Neural progenitor cell (in vitro differentiated cells): Measurements from ENCODE around the gene PCDHGB1. TPM values are rescaled to one million over a fixed set of nuclear protein-coding genes. Genes with fewer than 3 reads are reported as not detected.

ENCODE experiments used
- DNase-seq: peaks from one replicate; pipeline ENCODE4 v3.0.0-alpha.2; 2016; ENCODE audit warnings: low spot score
- H2AFZ ChIP-seq: fragments of 200-600 bp; sonication (generic); replicated peaks from 2 replicates; pipeline ENCODE4 v1.6.1; 2016; ENCODE audit warnings: antibody characterized with exemption
- H3F3A ChIP-seq: fragments of 200-600 bp; sonication (generic); 2 replicates; pipeline ENCODE4 v1.6.1; 2016; ENCODE audit warnings: antibody characterized with exemption, low read depth
- H3K27ac ChIP-seq: fragments of 200-600 bp; sonication (generic); 2 replicates; pipeline ENCODE4 v1.5.1; 2016; ENCODE audit warnings: mild to moderate bottlenecking
- H3K27me3 ChIP-seq: fragments of 200-600 bp; sonication (generic); 2 replicates; pipeline ENCODE4 v1.6.1; 2016; ENCODE audit warnings: mild to moderate bottlenecking, moderate library complexity
- H3K36me3 ChIP-seq: fragments of 200-600 bp; sonication (generic); 2 replicates; pipeline ENCODE4 v1.5.1; 2016
- H3K4me1 ChIP-seq: fragments of 200-600 bp; sonication (generic); 2 replicates; pipeline ENCODE4 v1.6.1; 2016; ENCODE audit warnings: mixed run types
- H3K4me2 ChIP-seq: fragments of 200-600 bp; sonication (generic); 2 replicates; pipeline ENCODE4 v1.6.1; 2016
- H3K4me3 ChIP-seq: fragments of 200-600 bp; sonication (generic); 2 replicates; pipeline ENCODE4 v1.5.1; 2016
- H3K79me2 ChIP-seq: fragments of 200-600 bp; sonication (generic); 2 replicates; pipeline ENCODE4 v1.6.1; 2016; ENCODE audit warnings: low read depth
- H3K9ac ChIP-seq: fragments of 200-600 bp; sonication (generic); 2 replicates; pipeline ENCODE4 v1.6.1; 2016
- H3K9me3 ChIP-seq: fragments of 200-600 bp; sonication (generic); 2 replicates; pipeline ENCODE4 v1.5.1; 2016; ENCODE audit warnings: low read depth
- H4K20me1 ChIP-seq: fragments of 200-600 bp; sonication (generic); 2 replicates; pipeline ENCODE4 v1.6.1; 2016; ENCODE audit warnings: low read depth
- H3K27ac Mint-ChIP-seq: 3 replicates; pipeline ENCODE4 v1.8.0; 2021; ENCODE audit warnings: mixed read lengths
- H3K27me3 Mint-ChIP-seq: 2 replicates; pipeline ENCODE4 v1.8.0; 2022; ENCODE audit warnings: low read depth, mild to moderate bottlenecking, inconsistent platforms, moderate library complexity, mixed read lengths; ENCODE audit not compliant: insufficient read depth
- H3K36me3 Mint-ChIP-seq: 3 replicates; pipeline ENCODE4 v1.8.0; 2021; ENCODE audit warnings: mixed read lengths
- H3K4me1 Mint-ChIP-seq: 3 replicates; pipeline ENCODE4 v1.8.0; 2021; ENCODE audit warnings: mixed read lengths
- H3K4me3 Mint-ChIP-seq: 3 replicates; pipeline ENCODE4 v1.8.0; 2021; ENCODE audit warnings: mild to moderate bottlenecking, moderate library complexity, mixed read lengths
- H3K9me3 Mint-ChIP-seq: 3 replicates; pipeline ENCODE4 v1.8.0; 2020; ENCODE audit warnings: mixed read lengths
- EZH2 ChIP-seq: fragments of 200-600 bp; sonication (generic); IDR thresholded peaks from 2 replicates; pipeline ENCODE4 v1.6.1; 2017; ENCODE audit warnings: antibody characterized with exemption, mild to moderate bottlenecking, moderate library complexity
- EZH2phosphoT487 ChIP-seq: fragments of 200-600 bp; sonication (generic); IDR thresholded peaks from 2 replicates; pipeline ENCODE4 v1.6.1; 2017; ENCODE audit warnings: antibody characterized with exemption
- total RNA-seq: library from RNA; depleted of rRNA; stranded (reverse); fragments of >200 nt; gene quantifications from 2 replicates; pipeline ENCODE4 v1.2.3, GENCODE V29; 2015; ENCODE audit warnings: low replicate concordance
- TF ChIP-seq, protein P1 (sequence below): fragments of 200-600 bp; sonication (generic); IDR thresholded peaks from 2 replicates; pipeline ENCODE4 v1.5.1; 2017; ENCODE audit warnings: antibody characterized with exemption, mild to moderate bottlenecking

Gene PCDHGB1
- total RNA-seq, 1 donor from 2014 or later = 3.6 TPM

DNA sequence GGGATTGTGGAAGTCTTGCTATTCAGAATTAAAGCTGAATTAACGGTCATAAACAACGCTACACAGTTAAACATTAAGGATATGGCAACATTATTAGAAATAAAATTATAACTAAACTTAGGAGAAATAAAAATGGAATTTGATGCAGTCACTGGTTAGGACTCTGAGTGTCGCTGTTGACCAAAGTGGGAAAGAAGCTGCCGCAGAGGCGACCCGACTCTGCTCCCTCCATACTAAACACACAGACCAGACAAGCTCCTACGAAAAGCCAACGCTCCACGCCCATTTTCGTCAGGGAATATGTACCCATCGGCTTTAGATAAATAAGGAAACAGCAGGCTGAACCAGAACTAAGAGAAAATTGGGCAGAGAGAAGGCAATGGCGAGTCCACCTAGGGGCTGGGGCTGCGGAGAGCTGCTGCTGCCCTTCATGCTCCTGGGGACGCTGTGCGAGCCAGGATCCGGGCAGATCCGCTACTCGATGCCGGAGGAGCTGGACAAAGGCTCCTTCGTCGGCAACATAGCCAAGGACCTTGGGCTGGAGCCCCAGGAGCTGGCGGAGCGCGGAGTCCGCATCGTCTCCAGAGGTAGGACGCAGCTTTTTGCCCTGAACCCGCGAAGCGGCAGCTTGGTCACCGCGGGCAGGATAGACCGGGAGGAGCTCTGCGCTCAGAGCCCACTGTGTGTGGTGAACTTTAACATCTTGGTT lies 14.2 kb downstream of the PCDHGB1 start, which contains the start of gene PCDHGA5:
Gene PCDHGA5 (plus strand): TSS at position 211 of the 709 bp plus-strand sequence. CDS start 169 bp downstream, at position 380.
- peaks cover 4% of the 10 kb centered on the region for H3K36me3 Mint-ChIP-seq
- H3K4me2 ChIP-seq = no peak within 1 kb of the TSS
- no peaks in the 10 kb centered on the region for H3K36me3 ChIP-seq
- no peak within 1 kb of the TSS for H3K4me3 Mint-ChIP-seq
- peaks cover 4% of the 10 kb centered on the region for H3K27me3 Mint-ChIP-seq
- H4K20me1 ChIP-seq = no peaks in the 10 kb centered on the region
- H3K9me3 ChIP-seq = peaks cover 13% of the 10 kb centered on the region
- H3K79me2 ChIP-seq = no peaks in the 10 kb centered on the region
- no peak within 1 kb of the TSS for H3K9ac ChIP-seq
- DNase-seq = no peak
- H3K27me3 ChIP-seq = no peaks in the 10 kb centered on the region
- H3F3A ChIP-seq = no peaks in the 10 kb centered on the region
- H3K27ac ChIP-seq = no peak within 1 kb of the TSS
- no peaks in the 10 kb centered on the region for H3K4me1 ChIP-seq
- no peak within 1 kb of the TSS for H3K4me3 ChIP-seq
- no peaks in the 10 kb centered on the region for H3K4me1 Mint-ChIP-seq
- no peak within 1 kb of the TSS for H3K27ac Mint-ChIP-seq
- no peak within 1 kb of the TSS for H2AFZ ChIP-seq
- H3K9me3 Mint-ChIP-seq = peaks cover 65% of the 10 kb centered on the region
- no peak for TF ChIP-seq EZH2
- no peak for TF ChIP-seq EZH2phosphoT487
- TF ChIP-seq, protein P1, sequence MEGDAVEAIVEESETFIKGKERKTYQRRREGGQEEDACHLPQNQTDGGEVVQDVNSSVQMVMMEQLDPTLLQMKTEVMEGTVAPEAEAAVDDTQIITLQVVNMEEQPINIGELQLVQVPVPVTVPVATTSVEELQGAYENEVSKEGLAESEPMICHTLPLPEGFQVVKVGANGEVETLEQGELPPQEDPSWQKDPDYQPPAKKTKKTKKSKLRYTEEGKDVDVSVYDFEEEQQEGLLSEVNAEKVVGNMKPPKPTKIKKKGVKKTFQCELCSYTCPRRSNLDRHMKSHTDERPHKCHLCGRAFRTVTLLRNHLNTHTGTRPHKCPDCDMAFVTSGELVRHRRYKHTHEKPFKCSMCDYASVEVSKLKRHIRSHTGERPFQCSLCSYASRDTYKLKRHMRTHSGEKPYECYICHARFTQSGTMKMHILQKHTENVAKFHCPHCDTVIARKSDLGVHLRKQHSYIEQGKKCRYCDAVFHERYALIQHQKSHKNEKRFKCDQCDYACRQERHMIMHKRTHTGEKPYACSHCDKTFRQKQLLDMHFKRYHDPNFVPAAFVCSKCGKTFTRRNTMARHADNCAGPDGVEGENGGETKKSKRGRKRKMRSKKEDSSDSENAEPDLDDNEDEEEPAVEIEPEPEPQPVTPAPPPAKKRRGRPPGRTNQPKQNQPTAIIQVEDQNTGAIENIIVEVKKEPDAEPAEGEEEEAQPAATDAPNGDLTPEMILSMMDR = no peak

DNA sequence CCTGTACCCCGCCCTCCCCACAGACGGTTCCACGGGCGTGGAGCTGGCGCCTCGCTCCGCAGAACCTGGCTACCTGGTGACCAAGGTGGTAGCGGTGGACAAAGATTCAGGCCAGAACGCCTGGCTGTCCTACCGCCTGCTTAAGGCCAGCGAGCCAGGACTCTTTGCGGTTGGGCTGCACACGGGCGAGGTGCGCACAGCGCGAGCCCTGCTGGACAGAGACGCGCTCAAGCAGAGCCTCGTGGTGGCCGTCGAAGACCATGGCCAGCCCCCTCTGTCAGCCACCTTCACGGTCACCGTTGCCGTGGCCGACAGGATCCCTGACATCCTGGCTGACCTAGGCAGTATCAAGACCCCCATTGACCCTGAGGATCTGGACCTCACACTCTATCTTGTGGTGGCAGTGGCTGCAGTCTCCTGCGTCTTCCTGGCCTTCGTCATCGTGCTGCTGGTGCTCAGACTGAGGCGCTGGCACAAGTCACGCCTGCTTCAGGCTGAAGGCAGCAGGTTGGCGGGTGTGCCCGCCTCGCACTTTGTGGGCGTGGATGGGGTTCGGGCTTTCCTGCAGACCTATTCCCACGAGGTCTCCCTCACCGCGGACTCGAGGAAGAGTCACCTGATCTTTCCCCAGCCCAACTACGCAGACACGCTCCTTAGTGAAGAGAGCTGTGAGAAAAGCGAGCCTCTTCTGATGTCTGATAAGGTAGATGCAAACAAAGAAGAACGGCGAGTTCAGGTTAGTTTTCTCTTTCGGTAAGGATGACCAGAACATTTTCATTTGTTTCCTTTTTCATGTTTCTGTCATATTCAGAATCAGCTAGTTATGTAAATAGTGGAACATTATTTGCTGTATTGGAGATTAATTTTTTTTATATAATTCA lies 16.4 kb downstream of the PCDHGB1 start:
- Mint-ChIP-seq H3K27ac (no peak overlapping the region), H3K4me1 (no peaks in the 10 kb centered on the region), H3K36me3 (peaks cover 2% of the 10 kb centered on the region), H3K27me3 (peaks cover 4% of the 10 kb centered on the region), H3K4me3 (no peak overlapping the region), H3K9me3 (peaks cover 64% of the 10 kb centered on the region)
- TF ChIP-seq EZH2phosphoT487 (no peak), EZH2 (no peak)
- TF ChIP-seq, protein P1 = no peak
- no peaks in the 10 kb centered on the region for H3K4me1 ChIP-seq
- H3K79me2 ChIP-seq = no peaks in the 10 kb centered on the region
- no peak overlapping the region for H3K9ac ChIP-seq
- H3F3A ChIP-seq = no peaks in the 10 kb centered on the region
- H4K20me1 ChIP-seq = no peaks in the 10 kb centered on the region
- H3K27me3 ChIP-seq = no peaks in the 10 kb centered on the region
- no peak overlapping the region for H3K27ac ChIP-seq
- no peak for DNase-seq
- no peaks in the 10 kb centered on the region for H3K9me3 ChIP-seq
- no peak overlapping the region for H2AFZ ChIP-seq
- no peak overlapping the region for H3K4me3 ChIP-seq
- no peaks in the 10 kb centered on the region for H3K36me3 ChIP-seq
- H3K4me2 ChIP-seq = no peak overlapping the region

DNA sequence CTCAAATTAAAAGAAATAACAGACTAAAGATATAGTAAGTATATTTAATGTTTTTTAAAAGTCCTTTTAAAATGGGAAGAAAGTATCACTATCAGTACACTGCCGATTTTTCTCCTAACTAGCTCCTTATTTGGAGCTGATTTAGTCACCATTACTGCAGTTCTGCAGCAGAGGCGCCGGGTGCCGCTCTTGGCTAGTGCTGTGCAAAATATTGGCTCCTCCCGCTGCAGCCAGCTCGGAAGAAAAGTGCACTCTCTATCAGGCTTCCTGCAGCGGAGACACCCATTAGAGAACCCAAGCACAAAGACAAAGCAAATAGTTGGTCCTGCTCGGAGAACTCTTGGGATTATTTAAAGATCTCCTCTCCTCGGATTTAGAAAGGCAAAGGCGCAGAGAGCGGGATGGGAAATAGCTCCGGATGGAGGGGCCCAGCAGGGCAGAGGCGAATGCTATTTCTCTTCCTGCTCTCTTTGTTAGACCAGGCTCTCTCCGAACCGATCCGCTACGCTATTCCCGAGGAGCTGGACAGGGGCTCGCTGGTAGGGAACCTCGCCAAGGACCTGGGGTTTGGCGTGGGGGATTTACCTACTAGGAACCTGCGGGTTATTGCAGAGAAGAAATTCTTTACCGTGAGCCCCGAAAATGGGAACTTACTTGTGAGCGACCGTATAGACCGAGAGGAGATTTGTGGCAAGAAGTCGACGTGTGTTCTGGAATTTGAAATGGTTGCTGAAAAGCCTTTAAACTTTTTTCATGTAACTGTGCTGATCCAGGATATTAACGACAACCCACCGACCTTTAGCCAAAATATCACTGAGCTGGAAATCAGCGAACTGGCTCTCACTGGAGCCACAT lies 20.3 kb downstream of the PCDHGB1 start, which contains the start of gene PCDHGB3:
Gene PCDHGB3 (plus strand): TSS at position 249 of the 855 bp plus-strand sequence. CDS start 153 bp downstream, at position 402.
- no peaks in the 10 kb centered on the region for H3F3A ChIP-seq
- H3K9ac ChIP-seq = no peak within 1 kb of the TSS
- TF ChIP-seq, protein P1 = no peak
- TF ChIP-seq EZH2 (no peak), EZH2phosphoT487 (no peak)
- H2AFZ ChIP-seq = no peak within 1 kb of the TSS
- H4K20me1 ChIP-seq = no peaks in the 10 kb centered on the region
- H3K4me1 ChIP-seq = no peaks in the 10 kb centered on the region
- peaks cover 3% of the 10 kb centered on the region for H3K9me3 ChIP-seq
- Mint-ChIP-seq H3K9me3 (peaks cover 55% of the 10 kb centered on the region), H3K4me1 (no peaks in the 10 kb centered on the region), H3K36me3 (peaks cover 4% of the 10 kb centered on the region), H3K4me3 (no peak within 1 kb of the TSS), H3K27ac (no peak within 1 kb of the TSS), H3K27me3 (peaks cover 8% of the 10 kb centered on the region)
- no peak for DNase-seq
- H3K36me3 ChIP-seq = no peaks in the 10 kb centered on the region
- H3K27ac ChIP-seq = no peak within 1 kb of the TSS
- no peak within 1 kb of the TSS for H3K4me2 ChIP-seq
- H3K27me3 ChIP-seq = no peaks in the 10 kb centered on the region
- no peaks in the 10 kb centered on the region for H3K79me2 ChIP-seq
- H3K4me3 ChIP-seq = no peak within 1 kb of the TSS
